Activated CD8-positive, alpha-beta memory T cell treated with anti-CD3 and anti-CD28 coated beads, Interleukin-2, amount 50 U/mL, for 24 hours (primary cell): Measurements from ENCODE around the gene CHN2.
"Not testable (repeated sequence)": the region's sequence is repeated elsewhere in the genome, so short reads cannot be mapped to it uniquely, and the experiment has no call there.

Experiments
- DNase-seq: peaks from one replicate; pipeline ENCODE4 v3.0.0-alpha.2; 2020; ENCODE audit errors: extremely low read depth

CHN2 gene

DNA sequence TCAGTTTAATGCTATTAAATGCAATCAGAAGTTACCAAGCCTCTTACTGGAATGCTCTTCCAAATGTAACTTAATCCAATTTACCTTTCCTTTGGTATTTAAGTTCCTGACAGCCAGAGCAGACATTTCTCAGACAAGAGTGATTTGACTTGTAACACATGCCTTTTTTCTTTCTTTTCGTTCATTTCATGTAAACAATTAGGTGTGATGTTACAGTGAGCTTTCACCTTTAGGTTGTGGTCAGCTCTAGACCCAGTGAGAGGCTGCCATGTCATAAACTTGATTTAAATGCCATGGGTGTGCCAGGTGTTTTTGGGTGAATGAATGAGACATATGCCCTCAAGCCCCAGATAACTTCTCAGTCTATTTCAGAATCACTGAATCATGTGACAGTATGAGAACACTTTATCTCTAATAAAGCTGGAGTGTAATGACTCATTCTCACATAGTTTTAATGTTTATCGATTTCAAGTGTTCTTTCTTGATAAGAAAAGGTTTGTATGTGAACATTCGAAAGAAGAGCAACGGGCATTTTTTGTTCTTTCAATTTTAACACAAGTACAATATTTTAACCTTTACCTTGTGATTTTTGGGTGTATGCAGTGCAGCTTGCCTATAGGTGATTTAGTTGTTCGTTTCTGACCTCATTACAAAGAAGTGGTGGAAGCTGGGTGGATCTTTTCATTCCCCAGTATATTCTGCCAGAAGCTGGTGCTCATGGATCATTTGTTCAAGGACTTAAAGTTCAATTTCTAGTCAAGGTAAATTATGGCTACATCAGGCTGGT, 61.5 kb downstream of the CHN2 start:
- DNase-seq = no peak

DNA sequence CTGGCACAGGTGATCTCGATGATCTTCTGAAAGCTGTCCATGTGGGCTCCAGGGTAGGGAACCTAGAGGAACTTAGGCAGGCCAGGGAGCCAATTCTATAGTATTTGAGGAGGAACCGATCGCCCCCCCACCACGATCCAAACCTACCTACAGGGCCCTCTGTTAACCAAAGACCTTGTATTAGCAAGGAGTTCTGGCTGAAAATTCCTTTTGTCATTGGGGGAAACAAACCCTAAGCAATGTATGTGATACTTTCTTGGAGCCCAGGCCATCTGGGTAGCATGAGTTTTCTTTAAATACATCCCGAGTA, 62.1 kb downstream of the CHN2 start:
- no peak for DNase-seq

DNA sequence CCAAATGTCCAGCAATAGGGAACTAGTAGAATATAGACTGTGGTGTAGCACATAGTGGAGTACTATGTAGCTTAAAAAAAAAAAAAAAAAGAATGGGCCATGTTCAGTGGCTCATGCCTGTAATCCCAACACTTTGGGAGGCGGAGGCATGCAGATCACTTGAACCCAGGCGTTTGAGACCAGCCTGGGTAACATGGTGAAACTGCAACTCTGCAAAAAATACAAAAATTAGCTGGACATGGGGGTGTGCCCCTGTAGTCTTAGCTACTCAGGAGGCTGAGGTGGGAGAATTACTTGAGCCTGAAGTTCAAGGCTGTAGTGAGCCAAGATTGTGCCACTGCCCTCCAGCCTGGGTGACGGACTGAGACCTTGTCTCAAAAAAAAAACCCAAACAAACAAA, 64.4 kb downstream of the CHN2 start:
- DNase-seq = no peak

DNA sequence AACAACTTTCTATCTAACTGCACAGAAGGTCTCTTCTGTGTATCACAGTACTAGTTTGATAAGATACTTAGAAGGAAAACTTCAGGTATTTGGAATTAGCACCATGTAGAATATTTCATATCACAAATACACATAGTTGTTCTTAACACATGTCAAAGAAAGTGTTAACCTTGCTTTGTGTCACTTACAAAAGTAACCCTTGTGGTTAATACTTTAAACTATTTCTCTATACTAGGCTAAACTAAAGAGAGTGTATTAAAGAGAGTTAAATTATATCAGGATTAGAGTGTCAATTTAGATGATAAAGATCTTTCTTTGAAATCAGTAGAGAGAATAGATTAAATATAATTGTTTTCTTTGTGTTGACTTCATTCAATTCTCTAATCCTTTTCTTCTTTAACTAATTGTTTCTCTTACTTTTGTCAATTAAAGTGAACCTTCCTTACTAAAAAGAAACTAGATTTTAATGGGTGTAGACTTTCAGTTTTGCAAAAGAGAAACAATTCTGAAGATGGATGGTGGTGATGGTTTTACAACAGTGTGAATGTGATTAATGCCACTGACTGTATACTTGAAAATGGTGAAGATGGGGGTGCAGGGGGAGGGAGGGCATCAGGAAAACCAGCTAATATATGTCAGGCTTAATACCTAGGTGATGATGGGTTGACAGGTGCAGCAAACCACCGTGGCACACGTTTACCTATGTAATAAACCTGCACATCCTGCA, 67.8 kb downstream of the CHN2 start:
- no peak for DNase-seq

DNA sequence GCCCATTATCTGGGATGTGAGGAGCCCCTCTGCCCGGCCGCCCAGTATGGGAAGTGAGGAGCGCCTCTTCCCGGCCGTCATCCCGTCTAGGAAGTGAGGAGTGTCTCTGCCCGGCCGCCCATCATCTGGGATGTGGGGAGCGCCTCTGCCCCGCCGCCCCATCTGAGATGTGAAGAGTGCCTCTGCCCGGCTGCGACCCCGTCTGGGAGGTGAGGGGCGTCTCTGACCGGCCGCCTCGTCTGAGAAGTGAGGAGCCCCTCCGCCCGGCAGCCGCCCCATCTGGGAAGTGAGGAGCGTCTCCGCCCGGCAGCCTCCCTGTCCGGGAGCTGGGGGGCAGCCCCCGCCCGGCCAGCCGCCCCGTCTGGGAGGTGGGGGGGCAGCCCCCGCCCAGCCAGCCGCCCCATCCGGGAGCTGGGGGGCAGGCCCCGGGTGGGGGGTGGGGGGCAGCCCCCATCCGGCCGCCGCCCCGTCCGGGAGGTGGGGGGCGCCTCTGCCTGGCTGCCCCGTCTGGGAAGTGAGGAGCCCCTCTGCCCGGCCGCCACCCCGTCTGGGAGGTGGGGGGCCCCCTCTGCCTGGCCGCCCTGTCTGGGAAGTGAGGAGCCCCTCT, 69.1 kb downstream of the CHN2 start:
- DNase-seq = not testable (repeated sequence)

DNA sequence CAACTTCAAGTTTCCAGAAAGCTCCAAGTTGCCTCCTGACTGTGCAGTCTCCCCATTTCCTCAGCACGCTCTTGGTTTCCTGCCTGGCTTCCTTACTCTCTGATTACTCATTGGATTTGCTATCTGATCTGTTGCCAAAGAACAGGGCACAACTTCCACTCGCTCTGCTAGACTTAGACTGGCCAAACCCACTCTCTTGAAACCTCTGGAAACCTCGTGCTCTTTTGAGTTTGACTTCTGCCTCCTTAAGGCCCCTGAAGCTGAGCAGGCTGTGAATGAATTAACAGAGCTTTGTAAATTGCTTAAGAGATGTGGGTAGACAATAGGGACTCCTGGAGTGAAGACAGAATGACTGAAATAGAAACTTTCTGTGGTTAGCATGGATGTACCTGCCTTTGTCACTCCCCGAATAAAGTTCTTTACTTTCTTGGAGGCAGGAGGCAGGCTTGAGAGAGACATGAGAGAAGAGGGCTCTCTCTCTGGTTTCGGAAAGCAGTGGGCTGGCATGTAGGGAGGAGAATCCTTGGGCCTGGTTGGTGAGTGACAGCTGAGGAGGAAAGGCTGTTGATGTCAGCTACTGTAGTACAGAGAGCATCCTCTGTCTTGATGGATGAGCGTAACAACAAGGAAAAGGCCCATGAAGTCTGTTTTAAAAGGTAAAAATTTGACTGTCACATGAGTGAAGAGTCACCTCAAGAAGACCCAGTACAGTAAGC, 70.8 kb downstream of the CHN2 start:
- no peak for DNase-seq

DNA sequence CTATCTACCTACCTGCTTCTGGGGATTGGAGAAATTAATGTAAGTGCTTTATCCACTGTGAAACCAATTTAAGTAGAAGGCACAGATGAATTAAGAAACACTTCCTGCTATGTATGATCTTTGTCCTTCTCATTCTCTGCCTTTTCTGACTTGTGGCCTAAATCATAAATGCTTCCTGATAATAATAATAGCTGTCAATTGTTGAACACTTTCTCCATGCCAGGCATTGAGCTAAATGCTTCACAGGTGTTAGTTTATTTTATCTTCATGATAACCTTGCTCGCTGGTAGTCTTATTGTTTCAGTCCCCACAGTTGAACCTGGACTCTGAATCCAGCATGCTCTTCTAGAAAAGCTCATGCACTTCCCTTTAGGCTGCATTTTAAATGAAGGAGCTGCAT, 75.4 kb downstream of the CHN2 start:
- no peak for DNase-seq

DNA sequence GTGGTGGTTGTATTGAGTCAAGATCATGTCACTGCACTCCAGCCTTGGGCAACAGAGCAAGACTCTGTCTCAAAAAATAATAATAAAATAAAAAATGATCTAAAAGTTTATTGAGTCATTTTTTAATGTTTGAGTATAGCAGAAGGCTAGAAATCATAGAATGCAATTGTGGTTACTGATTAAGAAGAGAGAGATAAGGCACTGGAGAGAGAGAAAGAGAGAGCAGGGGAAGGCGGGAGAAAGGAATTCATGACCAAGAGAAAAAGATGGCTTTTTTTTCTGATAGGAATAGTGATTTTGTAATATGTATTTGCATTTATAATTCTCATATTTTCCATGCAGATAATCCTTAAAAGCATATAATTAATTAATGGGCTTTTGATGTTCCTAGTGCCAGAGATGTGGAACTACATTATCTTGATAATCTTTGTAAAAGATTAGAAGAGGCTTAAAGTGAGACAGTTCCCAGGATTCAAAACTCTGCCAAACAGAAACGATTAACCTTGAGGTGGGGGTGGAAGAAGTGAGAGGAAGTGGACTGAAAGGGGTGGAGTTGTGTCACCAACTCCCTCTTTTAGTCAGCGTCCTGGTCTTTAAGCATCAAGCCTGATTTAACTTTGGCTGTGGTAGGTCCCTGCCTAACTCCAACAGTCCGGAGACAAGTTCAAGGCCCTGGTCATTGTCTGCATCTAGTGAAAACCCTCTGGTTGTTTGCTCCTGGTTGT, 76.2 kb downstream of the CHN2 start:
- no peak for DNase-seq

DNA sequence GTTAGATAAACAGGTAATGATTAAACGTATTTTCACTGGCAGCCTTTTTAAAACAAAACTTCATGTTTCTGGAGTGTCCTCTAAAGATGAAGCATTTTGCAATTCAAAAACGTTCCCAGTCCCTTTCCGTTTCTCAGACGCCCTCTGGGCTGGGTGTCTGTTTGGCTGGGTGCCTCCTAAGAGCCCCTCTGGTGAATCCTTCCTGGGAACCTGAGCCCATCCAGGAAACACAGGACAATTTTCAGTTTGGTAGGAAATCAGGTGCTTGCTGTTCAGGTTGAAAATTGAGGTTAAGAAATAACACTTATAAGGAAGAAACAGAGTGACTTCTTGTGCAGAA, 76.7 kb downstream of the CHN2 start:
- no peak for DNase-seq

DNA sequence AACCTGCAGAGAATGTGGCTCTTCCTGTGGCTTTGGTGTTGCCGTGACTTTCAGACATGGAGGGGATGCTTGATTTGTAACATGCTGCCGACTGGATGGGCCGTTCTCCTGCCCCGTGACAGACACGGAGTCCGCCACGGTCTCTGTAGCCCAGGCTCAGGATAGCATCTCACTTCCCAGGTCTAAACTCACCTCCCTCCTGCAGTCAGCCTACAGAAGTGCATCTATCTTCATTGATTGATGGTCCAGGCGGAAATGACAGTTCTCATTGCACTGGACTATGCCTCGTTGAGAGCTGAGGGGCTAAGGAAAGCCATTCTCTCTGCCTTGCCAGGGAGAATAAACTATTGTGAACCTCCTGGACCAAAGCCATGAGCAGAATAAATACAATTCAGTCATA, 77.5 kb downstream of the CHN2 start:
- DNase-seq = no peak

DNA sequence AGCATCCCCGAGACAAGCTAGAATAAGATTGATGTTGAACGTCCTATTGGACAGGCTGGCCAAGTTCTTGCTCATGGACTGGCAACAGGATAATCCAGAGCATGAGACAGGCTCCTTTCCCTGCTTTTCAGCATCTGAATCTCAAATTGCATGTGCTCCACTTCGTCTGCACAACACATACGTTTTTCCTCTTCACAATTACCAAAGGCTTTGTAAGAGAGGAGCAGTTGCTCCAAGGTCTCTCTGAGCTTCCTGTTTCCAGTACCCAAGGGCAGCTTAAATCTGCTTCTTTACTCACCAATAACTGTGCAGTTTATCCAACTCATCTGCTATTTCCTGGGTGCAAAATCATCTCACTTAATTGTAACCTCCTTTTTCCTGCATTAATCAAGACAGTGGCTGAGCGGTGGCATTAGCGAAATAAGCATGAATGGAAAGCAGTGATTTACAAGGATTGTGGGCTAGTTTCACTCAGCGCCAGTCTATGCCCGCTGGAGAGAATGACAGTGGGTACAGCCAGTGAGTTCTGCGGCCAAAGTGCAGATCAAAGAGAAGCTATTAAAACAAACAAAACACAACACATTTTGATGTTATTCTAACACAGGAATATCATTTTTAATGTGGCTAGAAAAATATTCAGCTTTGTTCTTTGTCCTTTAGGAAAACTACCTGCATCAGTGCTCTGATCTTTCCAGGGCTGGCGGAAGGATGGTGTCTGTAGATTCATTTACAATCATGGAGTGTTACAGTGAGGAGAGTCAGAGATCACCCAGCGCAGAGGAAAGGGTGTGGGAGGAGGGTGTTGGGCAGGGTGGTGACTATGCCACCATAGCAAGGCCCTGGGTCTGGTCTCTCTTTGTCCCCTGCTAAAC, 79.8 kb downstream of the CHN2 start:
- no peak for DNase-seq

DNA sequence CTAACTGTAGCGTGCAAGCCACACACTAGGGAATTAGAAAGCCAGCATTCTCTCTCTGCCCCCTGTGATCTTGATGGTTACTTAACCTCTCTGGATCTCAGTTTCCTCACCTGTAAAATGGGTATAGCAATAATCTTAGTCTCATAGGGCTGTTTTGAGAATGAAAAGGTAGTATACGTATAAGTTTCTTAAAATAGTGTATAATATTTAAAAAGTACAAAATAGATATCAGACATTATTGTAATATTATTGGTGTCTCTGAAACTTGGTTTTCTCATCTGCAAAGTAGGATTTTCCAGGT, 80.4 kb downstream of the CHN2 start:
- no peak for DNase-seq

DNA sequence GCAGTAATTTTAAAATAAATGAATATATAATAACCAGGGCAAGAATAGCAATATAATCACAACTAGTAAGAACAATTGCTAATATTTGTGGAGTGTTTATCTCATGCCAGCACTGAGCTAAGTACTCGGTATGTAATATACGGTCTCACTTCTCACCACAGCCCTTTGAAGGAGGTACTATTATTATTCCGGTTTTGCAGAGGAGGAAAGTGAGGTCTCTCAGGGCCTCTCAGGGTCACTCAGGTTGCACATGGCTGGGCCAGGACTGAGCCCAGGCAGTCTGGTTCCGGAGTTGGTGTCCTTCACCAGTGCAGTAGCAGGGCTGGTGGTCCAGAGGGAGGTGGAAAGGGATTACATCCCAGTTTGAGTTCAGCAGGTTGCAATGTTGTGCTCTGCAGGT, 80.9 kb downstream of the CHN2 start:
- DNase-seq = no peak

DNA sequence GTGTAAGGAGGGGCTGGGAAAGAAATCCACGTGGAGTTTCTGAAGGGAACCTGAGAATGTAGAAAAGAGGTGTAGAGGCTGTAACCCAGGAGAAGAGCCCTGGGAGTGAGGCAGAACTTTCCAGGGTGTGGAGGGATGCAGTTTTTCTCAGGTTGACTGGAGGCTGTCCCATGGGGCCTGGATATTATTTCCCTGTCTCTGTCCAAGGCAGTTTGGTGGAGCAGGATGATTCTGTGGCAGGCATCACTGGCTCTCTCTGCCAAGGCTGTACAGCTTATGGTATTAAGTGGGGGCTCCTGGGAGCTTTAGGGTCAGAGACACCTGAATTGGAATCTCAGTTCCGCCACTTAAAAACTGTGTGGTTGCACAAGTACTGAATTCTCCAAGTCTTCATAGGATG, 81.6 kb downstream of the CHN2 start:
- no peak for DNase-seq

DNA sequence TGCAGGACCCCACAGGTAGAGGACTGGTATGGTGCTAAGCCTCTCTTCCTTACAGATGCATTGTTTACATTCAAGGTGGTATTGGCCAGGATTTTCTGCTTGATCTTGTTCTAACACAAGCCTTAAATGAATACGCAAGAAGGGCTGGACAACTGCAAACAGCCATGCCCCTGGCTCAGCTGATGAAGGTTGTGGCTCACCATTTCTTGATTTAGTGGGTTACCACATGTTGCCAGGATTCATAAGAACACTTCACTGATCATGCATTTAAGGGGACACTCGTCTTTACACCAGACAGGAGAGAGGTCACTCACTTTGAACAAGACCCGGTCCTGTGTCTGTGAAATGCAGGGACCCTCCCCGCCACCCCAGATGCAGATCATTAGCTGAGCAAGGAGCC, 82.2 kb downstream of the CHN2 start:
- DNase-seq = no peak

DNA sequence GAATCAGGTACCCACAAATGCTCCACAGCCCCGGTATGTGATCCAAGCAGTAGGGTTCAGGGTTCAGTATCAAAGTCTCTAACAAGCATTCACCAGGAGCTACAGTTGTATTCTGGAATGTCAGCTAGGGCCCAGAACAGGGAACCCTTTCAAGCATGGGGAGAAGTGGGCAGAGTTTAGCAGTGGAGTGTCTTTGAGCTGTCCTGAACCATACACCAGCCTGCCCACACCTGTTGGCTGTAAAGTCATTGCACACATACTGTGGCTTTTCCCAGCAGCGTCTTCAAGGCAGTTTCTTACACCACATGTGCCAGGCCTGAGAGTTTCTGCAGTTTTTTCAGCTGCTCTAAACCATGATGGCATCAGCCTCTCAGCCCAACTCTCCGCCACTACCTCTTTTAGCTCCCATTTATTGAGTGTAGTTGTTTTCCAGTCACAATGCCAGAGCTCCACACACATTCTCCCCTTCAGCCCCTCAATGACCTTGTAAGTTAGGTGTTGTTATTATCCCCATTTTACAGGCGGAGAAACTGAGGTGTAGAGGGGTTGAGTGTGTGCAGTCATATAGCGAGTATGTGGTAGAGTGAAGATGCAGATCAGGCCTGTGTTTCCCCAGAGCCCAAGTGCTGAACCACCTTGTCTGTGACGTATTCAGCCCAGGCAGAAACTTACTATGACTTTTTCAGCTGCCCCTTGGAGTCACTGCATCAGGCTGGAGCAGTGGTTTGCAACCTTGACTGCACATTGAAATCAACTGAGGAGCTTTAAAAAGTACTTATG, 83.1 kb downstream of the CHN2 start:
- DNase-seq = no peak

DNA sequence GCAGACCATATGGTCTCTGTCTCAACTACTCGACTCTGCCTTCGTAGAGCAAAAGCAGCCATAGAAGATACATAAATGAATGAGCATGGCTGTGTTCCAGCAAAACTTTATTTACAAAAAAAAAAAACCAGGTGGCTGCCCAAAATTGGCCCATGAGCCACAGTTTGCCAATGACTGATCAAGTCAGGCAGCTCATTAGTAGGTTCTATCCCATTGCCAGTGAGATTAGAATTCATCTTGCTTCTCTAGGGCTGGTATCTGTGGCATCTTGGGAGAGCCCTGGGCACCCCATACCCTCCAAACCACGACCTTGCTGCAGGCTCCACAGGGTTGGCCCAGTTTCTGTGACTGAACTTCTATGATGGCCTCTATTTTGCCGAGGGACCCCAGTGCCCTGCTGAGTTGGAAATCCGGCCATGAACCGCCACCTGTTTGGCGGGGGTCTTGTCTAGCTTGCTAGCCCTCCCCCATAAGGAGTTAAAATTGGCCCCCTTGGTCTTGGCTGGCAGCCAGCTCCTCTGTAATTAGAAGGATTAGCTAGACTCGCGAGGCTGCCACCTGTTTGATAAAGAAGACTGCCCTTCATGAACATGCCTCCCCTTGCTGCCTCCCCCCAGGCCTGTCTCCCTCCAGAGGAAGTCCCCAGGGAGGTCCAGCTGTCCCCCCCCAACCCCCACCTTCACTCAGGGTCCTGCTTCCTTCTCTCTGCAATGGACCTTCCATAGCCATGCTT, 83.9 kb downstream of the CHN2 start:
- no peak for DNase-seq

DNA sequence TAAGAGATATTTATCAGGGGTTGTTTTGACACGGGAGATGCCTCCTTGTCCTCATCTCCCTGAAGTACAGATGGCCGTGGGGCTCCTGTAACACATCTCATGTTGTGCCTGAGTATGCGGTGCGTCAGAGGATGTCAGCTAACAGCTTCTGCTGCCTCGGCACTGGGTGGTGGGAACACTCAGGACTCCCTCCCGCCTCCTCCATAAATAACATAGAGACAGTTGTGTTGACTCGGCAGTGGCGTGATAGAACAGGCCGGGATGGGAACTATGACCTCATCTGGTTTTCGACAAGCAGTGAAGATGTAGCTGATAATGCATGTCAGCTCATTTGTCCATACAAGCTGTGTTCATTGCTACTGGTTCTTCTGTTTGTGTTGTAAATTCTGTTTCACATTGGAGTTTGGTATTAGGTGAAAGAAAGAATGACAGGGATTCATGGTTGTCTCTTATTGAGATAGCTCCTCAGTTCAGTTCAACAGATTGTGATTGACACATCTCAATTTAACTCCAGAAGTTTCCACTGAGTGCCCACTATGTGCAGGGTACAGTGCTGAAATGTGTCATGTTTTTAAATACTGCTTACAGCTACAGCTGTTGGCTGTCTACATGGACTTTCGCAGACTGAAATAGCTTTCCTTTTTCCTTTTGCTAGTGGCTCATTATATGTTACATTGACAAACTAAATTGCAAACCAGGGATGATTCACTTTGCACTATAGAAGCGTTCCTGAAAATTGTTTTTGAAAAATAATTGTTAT, 87.4 kb downstream of the CHN2 start:
- no peak for DNase-seq

DNA sequence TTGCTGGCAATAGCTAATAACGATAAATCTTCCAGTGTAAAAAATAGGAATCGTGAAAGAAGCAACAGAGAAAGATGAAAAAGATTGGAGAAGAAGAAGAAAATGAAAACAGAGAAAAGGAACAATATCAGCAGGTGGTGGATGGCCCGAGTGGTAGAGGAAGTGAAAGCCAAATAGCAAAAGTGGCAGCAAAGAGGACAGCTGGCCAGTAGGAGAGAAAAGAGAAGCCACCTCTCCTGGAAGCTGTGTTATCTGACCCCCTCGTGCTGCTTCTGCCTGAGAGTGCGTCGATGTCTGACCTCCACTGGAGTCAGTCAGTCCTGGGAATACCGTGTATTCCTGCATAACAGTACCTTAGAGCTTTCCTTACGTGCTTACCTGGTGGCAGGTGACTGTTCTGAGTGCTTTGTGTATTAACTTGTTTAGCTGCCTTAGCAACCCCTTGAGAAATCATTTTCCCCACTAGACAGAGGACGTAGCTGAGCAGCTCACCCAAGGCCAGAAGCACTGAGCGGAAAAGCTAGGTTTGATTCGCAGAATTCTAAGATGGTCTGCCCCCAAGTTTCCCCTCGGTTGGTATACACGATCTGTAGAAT, 88.3 kb downstream of the CHN2 start:
- no peak for DNase-seq
